HG03342 (cell line): Measurements from ENCODE around the gene ZNF462.
"Not testable (repeated sequence)": the region's sequence is repeated elsewhere in the genome, so short reads cannot be mapped to it uniquely, and the experiment has no call there.

Source experiments
- ATAC-seq: cut with Tn5 transposase; IDR thresholded peaks from one replicate; pipeline ENCODE4 v1.9.1; 2021; ENCODE audit warnings: mild to moderate bottlenecking, moderate library complexity; ENCODE audit not compliant: unreplicated experiment

Gene ZNF462

GRCh38 chr9:106885451-106885850, 22.5 kb downstream of the ZNF462 start:
- ATAC-seq = no peak

GRCh38 chr9:106886111-106887046, 23.4 kb downstream of the ZNF462 start:
- no peak for ATAC-seq

GRCh38 chr9:106887066-106887465, 24.1 kb downstream of the ZNF462 start:
- ATAC-seq = no peak

GRCh38 chr9:106889061-106889590, 26.2 kb downstream of the ZNF462 start:
- ATAC-seq = no peak

GRCh38 chr9:106890608-106891007, 27.6 kb downstream of the ZNF462 start:
- ATAC-seq = no peak

- ATAC-seq = no peak
These were observed 28.3 kb downstream of the ZNF462 start for GRCh38 chr9:106891286-106891685.

GRCh38 chr9:106892632-106893031, 29.7 kb downstream of the ZNF462 start:
- no peak for ATAC-seq

- no peak for ATAC-seq
These were observed 30.1 kb downstream of the ZNF462 start for GRCh38 chr9:106893088-106893487.

GRCh38 chr9:106896695-106897094, 33.7 kb downstream of the ZNF462 start:
- ATAC-seq = no peak

GRCh38 chr9:106897236-106897635, 34.3 kb downstream of the ZNF462 start:
- ATAC-seq = no peak

GRCh38 chr9:106897751-106898150, 34.8 kb downstream of the ZNF462 start:
- no peak for ATAC-seq

- ATAC-seq = not testable (repeated sequence)
These were observed 37.6 kb downstream of the ZNF462 start for GRCh38 chr9:106900523-106900922.

- ATAC-seq = no peak
These were observed 43.2 kb downstream of the ZNF462 start for GRCh38 chr9:106906129-106906528.

- ATAC-seq = no peak
These were observed 49.0 kb downstream of the ZNF462 start for GRCh38 chr9:106911951-106912350.

GRCh38 chr9:106913276-106913675, 50.3 kb downstream of the ZNF462 start:
- ATAC-seq = no peak

GRCh38 chr9:106915851-106916250, 52.9 kb downstream of the ZNF462 start:
- no peak for ATAC-seq

GRCh38 chr9:106916466-106917235, 53.7 kb downstream of the ZNF462 start:
- ATAC-seq = no peak

GRCh38 chr9:106918825-106919509, 56.0 kb downstream of the ZNF462 start:
- ATAC-seq = no peak

- no peak for ATAC-seq
These were observed 57.1 kb downstream of the ZNF462 start for GRCh38 chr9:106920091-106920490.

- no peak for ATAC-seq
These were observed 57.8 kb downstream of the ZNF462 start for GRCh38 chr9:106920701-106921283.
